Fibroblast of the conjunctiva (primary cell): ENCODE results near the gene L1CAM.

Source experiments
- DNase-seq: peaks from one replicate; pipeline ENCODE4 v3.0.0-alpha.2; 2010; ENCODE audit warnings: low read depth

Gene L1CAM

DNA sequence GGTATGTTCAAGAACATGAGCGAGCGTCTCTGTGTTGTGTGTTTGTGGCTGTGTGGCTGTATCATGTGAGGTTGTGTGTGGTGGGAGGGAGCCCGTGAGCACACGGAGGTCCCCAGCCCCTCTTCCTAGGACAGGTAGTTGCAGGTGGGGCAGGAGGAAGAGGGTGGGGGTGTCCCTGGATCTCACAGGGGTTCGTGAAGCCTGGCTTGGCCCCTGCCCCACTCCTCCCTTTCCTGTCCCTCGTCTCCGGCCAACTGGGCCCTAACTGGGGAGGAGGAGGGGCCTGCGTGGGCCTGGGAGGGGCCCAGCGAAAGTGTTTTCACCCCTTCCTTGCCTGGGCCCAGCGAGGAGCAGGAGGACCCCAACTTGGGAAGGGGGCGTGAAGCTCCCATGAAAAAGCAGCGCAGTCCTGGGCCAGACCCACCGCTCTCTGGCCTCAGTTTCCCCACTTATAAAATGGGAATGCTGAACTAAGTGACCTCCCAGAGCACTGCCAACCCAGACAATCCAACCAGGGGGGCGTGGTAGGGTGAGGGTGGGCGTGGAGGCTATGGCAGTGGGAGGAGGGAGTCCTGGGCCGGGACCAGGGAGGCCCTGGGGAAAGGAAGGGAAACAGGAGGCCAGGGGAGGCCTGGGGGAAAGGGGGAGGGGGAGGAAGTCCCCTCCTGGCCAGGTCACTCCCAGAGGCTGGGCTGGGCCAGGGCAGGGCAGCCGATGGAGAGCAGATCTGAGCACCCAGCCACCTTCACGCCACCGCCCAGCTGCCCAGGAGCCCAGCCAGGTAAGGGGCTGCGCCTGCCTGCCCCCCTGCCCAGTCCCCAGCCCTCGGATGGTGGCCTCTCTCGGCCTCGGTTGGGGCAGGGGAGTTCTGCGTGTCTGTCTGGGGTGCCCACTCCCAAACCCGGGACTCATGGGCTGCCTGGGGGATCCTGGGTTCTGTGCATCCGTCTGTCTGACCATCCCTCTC, 18.3 kb upstream of the L1CAM start, which contains the start of gene AVPR2:
Gene AVPR2 (plus strand): TSS at position 683 of the 967 bp plus-strand sequence. CDS start 473 bp downstream, outside the sequence.
- DNase-seq: no peak

DNA sequence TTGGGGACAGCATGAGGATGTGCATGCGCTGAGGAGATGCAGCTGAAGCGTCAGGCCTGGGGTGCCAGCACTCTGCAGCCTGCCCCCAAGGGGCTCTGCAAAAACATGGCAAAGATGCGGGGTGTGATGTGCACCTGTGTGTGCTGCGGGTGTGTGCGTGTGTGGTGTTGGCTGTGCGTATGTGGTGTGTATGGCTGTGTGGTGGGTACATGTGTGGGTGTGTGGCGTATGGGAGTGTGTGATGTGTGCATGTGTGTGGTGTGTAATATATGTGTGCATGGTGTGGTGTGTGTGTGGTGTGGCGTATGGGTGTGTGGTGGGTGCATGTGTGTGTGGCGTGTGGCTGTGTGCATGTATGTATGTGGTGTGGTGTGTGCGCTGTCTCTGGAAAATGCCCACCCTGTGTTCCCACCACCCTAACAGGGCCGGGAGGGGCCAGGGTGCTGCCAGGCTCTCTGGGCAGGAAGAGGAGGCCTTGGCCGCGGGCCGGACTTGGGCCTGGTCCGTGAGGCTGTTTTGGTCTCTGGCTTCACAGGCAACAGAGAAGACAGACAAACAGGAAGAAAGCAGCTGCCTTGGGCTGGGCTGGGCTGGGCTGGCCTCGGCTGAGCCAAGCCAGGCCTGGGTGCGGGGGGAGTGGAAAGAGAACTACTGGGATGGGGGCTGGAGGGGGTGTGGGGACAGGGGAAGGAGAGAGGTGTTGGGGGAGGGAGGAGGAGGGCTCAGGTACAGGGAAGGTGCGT, 17.4 kb upstream of the L1CAM start:
- no peak for DNase-seq

DNA sequence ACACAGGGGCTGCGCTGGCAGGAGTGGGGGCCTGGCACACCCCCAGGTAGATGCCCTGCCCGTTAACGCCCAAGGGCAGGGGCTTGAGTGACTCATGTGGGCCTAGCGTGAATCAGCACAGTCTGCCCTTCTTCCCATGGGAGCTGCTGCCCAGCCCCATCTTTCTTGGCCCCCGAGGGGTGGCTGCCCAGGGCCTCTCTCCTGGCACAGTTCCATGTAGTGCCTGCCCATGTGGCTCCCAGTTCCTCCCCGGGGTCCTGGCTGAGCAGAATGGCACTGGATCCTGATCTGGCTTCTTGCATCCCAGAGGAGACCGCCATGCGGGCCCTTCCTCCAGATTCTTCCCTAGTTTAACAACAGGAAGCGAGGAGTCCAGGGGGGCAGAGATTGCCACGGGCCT, 16.4 kb upstream of the L1CAM start:
- DNase-seq: no peak

DNA sequence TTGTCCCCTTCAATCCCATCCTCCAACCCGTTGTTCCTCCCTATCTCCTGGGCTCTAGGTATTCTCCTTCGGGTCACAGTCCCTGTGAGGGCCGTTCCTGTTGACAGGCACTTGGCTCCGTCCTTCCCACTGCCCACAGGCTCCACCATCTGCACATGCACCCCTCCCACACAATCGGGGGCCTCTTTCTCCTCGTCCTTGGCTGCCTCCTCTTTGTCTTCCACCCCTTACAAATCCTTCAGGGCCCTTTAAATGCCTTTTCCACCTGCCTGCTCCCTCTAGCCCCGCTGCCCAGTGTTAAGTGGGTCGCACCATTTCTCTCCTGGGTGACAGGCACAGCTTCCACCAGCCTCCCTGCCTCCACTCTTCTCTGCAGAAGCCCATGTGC, 15.8 kb upstream of the L1CAM start:
- no peak for DNase-seq

DNA sequence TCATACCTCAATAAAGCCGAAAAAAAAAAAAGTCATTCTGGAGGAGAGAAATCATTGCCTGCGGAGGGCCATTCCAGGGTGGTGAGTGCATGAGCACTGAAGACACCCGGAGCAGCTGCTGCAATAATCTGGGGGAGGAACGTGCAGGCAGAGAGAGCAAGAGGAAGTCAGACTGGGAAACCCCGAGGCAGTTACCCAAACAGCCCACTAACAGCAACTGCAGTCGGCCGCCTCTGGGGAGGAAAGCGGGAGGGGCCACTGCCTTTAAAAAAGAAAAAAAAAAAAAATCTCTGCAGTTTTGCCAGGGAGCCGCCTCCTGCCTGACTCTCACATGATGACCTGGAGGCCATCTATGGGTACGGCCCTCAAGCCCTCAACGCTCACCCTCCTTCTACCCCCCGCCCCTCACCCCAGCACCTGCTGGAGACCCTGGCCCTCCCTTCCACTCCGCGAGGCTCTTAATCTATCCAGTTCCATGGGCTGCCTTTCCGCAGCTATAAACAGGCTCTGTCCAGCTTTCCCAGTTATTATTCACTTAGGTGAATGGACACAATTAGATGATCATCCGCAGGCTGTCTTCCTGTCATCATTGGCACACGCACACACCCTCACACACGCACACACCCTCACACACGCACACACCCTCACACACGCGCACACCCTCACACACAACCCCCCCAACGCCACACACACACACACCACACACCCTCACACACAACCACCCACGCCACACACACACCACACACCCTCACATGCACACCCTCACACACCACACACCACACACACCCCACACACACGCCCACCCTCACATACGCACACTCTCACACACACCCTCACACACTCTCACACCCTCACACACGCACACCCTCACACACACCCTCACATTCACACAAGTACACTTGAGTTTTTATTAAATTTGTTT, 15.1 kb upstream of the L1CAM start:
- peak; percentile 47 for DNase-seq

DNA sequence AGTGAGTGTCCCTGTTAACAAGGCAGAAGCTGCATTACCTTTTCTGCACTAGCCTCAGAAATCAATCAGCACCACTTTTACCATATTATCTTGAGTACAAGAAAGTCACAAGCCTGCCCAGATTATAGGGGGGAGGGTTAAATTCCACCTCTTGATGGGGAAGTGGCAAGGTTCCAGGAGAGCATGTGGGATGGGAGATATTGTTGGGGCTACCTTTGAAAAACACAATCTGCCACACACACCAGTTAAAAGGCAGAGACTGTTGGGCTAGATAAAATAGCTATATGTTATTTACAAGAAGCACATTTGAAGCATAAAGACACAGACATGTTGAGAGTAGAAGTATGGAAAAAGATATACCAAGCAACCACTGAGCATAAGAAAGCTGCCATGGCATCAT, 11.9 kb upstream of the L1CAM start:
- no peak for DNase-seq

DNA sequence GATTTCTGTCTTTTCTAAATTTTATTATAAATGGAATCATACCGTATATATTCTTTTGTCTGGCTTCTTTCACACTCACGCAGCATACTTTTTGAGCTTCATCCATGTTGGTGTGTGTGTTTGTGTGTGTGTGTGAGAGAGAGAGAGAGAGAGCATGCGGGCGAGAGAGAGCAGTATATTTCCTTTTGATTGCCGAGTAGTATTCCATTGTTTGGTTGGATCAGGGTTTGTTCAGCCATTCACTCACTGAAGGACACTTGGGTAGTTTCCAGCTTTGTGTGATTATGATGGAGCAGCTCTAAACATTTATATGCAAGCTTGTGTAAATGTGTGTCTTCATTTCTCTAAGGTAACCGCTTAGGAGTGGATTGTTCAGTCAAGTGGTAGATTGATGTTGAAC, 3.1 kb upstream of the L1CAM start:
- DNase-seq: no peak

DNA sequence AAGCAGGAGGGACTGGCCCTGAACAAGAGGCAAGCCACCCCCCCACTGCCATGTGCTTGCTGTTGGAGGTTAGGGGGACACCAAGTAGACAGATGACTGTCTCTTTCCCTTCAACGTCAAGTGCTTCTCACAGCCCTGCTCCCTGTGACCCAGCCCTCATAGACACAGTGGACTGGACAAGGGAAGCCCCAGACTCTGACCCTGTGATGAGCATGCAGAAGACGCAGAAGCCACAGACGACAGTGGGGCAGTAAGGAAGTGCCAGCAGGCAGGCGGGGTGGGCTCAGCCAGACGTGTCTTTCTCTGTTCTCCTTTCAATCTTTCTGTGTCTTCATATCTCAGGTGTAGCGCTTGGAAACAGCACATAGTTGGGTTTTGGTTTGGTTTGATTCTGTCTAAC, 2.4 kb upstream of the L1CAM start:
- no peak for DNase-seq

DNA sequence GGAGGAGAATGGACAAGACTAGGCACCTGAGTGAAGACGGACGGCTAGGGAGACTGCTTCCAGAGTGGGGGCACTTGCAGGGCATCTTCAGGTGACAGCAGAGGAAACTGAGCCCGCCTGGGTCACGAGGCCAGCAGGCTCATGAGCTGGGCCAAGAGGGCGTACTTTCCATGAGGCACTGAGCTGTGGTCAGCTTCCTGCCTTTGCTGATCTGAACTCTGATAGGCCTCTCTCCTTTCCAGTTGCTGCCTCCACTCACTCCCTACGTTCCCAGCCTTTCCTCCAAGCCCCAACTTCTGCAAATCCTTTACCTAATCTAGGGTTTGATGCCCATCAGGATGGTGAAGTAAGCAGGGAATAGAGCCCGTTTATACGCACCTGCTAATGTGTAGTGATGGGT, 1.4 kb upstream of the L1CAM start:
- DNase-seq: no peak

DNA sequence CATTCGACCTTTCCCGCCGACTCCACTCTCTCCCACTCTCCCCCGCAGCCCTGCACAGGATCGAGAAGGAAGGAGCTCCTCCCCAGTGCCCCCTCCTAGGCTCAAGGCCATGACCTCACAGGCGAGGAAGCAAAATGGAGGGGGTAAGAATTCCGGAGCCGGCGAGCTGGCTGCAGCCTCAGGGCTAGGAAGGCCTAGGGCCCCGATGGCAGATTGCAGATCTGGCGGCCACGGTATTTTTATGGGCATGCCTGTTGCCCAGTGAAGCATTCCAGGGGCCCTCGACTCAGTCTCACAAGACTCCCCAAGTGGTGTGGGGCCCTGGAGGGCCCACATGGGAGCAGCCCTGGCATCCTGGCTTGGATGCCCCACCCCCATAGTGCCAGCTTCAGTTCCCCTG, 942 bp upstream of the L1CAM start:
- DNase-seq: no peak

DNA sequence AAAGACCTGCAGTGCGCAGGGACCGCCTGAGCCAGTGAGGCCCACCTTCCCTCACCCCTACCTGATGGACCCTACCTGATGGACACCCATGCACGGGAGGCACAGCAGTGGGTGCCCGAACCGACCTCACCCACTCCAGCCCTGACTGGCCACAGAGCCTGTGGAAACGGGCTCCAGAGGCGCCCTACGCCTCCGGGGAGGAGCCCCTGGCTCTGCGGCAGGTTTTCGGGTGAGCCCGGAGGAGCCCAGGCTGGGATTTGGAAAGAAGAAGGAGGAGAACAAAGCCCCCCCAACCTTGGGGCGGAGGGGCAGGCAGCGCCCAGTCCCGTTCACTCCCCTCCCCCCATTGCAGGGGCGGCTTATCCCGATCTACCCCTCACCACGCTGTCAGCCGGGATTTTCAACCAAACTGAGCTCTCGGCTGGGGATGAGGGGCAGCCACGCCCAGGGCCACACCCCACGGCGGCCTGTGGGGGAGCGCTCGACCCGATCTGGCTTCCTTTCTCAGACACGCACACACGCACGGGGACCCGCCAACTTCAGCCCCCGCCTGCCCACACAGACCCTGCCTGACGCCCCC, 675 bp downstream of the L1CAM start:
- no peak for DNase-seq

DNA sequence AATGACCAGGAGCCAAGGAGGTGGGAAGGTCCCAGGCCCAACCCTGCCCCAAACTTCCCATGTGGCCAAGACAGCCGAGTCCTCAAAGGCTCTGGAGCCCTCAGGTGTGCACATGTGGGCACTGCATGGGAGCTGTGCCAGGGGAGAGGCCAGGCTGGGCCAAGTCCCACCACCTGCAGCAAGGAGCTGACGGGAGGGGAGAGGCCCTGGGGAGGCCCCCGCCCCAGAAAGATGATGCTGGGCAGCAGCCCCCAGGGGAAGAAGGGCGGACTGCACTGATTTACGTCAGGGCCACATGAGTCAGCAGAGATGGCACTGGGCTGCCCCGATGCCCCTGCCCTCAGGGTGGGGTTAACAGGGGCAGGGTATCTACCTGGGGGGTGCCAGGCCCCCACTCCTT, 1.4 kb downstream of the L1CAM start:
- no peak for DNase-seq

DNA sequence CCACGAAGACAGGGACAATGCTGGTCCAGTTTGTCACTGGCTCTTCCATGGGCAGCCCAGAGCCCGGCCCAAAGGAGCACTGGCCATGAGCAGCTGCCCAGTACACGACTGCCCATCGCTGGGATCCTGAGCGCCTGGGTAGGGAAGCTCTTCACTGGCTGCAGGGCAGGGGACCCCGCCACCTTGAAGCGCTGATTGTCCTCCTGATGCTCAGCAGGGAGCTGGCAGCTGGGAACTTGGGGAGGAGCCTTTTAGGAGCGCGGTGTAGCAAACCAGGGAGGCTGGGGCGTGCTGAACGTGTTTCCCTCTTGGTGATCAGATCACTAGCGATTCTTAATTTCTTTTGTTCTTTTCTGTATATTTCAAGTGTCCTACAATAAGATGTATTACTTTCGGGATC, 1.8 kb downstream of the L1CAM start:
- no peak for DNase-seq

DNA sequence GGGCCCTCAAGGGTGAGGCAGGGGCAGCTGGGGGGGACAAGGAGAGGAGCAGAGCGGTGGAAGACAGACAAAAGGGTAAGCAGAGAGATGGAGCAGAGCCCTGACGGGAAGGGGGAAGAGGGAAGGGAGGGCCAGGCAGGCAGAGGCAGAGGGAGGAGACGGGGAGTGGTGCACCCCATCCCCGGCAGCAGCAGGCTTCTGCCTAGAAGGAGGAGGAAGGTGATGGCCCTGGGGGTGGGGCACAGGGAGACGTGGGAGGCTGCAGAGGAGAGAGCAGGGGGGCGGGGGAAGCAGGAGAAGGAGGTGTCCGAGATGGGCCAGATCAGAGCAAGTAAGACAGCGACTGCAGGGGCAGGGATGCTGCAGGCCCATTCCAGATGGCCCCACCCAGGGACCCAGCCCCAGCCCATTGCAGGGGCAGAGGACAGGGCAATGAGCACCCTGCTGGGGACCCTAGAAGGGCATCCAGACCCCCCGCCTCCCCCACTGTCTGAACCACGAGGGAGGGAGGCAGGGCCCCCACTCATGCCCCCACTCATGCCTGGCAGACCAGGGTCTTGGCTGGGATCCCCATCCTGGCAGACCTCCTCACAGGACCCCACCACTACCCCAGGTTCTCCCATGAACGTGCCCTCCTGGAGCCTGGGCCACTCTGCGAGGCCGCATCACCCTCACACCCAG, 2.7 kb downstream of the L1CAM start:
- DNase-seq: no peak

DNA sequence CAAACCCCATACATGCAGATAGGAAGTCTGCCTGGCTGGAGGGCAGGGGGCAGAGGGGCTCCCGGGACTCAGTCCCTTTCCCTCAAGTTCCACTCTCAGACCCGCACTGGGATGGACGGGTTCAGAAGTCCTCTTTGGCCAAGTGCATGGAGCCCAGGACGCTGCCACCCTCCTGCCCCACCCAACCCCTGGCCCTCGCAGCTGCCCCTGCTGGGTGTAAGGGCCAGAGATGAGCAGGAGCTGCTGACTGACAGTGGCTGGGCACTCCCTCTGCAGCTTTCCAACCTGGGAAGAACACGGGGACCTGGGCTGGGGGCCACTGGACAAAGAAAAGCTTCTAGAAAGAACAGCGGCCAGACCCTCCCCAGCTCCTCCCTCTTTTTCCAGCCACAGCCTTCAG, 3.4 kb downstream of the L1CAM start:
- DNase-seq: no peak

DNA sequence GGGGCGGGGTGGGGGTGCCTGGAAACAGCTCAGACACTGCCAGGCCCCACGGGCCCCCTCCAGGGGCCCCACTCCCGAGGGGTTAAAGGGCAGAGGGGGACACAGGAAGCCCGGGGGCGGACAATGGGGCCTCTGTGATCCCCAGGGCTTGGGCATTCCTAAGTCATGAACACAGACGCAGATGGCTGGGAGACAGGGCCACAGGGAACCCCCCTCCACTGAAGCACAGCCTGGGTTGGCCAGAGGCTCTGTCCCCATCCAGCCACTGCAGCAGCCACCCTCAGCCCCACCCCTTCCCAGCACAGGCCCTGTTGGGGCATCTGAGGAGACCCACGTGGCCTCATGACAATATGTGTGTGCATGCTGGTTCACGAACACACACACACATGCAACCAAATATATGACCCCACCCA, 3.9 kb downstream of the L1CAM start:
- DNase-seq: no peak

DNA sequence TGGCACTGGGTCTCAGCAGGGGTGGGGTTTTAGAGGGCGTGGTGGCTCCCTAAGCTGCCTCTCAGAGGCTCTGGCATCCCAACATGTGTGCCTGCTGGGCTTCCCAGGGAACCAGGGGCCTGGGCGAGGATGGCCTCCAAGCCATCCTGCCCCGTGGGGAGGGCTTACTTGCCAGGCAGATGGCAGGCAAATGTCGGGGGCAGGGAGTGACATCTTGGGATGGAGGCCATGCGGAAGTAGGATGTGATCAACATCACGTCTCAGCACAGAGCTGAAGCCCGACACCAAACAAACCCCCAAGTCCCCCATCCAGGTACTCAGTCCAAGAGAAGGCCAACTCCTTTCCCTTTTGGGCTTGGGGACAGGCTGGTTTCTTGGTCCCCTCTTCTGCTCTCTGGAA, 4.7 kb downstream of the L1CAM start:
- DNase-seq: no peak

DNA sequence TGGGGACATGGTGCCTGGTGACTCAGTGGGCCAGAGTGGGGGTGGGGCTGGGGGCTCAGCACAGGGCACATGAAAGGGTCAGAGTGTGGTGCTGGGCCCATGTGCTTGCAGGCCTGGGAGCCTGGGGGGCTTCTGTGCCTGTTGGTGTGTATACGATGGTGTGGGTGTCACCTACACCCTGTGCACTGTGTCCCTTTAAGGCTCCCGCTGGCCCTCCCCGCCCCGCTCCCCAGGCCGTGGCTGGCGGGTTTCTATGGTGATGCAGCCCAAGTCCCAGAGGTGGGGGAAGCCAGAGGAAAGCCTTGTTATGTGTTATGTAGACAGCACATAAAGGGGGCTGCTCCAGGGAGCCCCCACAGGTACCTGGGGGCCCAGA, 5.5 kb downstream of the L1CAM start:
- DNase-seq: no peak

DNA sequence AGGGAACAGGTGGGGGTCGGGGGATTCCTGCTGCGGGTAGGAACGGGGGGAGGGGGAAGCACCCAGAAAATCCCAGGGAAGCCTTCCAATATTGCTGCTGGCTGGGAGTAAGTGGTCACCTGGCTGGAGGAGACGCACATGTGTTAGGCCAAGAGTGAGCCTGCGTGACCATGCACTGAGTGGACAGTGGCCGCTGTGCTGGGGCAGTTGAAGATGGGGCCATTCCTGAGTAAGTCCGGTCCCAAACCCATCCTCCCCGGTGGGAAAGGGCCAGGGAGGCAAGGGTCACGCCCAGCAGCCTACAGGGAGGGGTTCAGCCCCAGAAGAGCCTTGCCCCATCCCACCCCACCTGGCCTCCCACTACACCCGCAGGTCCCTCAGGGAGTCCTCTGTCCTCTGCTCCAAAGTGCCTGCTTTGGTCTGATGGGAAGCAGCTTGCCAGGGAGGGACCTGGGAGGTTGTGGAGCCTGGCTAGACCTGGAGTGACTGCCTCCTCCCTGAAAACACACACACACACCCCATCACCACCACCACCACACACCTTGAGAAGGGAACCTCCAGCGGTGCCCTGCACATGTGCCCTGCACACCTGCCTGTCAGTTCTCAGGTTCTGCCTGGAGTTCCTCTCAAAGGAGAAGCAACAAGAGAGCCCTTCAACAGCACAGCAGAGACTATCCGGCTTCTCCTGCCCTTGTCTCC, 6.1 kb downstream of the L1CAM start:
- DNase-seq: no peak

DNA sequence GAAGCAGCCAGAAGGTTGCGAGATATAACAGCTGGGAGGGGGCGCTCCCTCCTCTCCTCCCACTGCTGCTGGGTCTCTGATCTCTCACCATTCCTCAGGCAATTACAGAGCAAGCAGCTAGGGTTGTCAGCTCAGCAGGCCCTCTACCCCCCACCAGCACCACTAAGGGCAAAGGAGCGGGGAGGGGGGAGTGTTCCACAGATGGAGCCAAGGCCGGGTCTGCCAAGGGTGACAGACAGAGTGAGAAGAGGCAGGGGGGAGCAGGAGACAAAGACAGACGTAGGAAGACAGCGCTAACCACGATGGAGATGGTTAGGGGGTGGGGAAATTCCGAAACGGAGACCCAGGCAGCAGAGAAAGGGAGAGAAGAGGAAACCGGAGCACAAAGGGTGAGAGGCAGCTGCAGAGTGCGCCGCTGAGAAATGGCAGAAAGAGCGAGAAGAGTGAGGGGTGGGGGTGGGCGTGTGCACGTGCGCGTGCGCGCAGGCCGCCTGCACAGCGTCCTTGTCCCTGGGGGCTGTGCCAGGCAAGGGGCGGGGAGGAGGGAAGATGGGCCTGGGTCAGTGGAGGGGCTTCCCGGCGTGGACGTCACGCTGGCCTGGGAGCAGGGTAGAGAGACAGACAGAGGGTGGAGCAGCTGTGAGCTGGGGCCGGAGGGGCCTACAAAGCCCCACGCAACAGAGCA, 6.9 kb downstream of the L1CAM start:
- DNase-seq: no peak
